SK-N-MC (cell line): Measurements from ENCODE around the gene EXT2.

ENCODE experiments used
- DNase-seq: peaks from one replicate; pipeline ENCODE4 v3.0.0-alpha.2; 2011; ENCODE audit warnings: low read depth, low spot score
- H3K27ac ChIP-seq: fragments of 200-600 bp; sonication (generic); 2 replicates; pipeline ENCODE4 v1.5.1; 2016; ENCODE audit warnings: mixed run types
- H3K36me3 ChIP-seq: fragments of 200-600 bp; sonication (generic); 2 replicates; pipeline ENCODE4 v1.6.1; 2017; ENCODE audit warnings: antibody characterized with exemption, low read length, mixed read lengths; ENCODE audit not compliant: insufficient read depth
- H3K4me3 ChIP-seq: fragments of 200-600 bp; sonication (generic); 2 replicates; pipeline ENCODE4 v1.5.1; 2016
- H3K9ac ChIP-seq: fragments of 200-600 bp; sonication (generic); 2 replicates; pipeline ENCODE4 v1.8.0; 2017; ENCODE audit warnings: mixed run types, mixed read lengths; ENCODE audit not compliant: insufficient read length
- H3K9me3 ChIP-seq: fragments of 200-600 bp; sonication (generic); 2 replicates; pipeline ENCODE4 v1.6.1; 2017; ENCODE audit warnings: low read depth, mild to moderate bottlenecking, antibody characterized with exemption, low read length, moderate library complexity, mixed read lengths
- EZH2 ChIP-seq: fragments of 200-600 bp; sonication (generic); IDR thresholded peaks from one replicate; pipeline ENCODE4 v1.6.1; 2017; ENCODE audit warnings: antibody characterized with exemption
- FOXP2 ChIP-seq: optimal IDR thresholded peaks from 2 replicates; pipeline ENCODE3; 2011; ENCODE audit warnings: mild to moderate bottlenecking, moderate library complexity; ENCODE audit not compliant: insufficient read depth; ENCODE audit errors: extremely low read length, control extremely low read depth
- POLR2AphosphoS5 ChIP-seq: IDR thresholded peaks from 2 replicates; pipeline ENCODE4 v1.6.1; 2012; ENCODE audit warnings: mild to moderate bottlenecking, low read depth, low read length, borderline replicate concordance

The EXT2 gene

DNA sequence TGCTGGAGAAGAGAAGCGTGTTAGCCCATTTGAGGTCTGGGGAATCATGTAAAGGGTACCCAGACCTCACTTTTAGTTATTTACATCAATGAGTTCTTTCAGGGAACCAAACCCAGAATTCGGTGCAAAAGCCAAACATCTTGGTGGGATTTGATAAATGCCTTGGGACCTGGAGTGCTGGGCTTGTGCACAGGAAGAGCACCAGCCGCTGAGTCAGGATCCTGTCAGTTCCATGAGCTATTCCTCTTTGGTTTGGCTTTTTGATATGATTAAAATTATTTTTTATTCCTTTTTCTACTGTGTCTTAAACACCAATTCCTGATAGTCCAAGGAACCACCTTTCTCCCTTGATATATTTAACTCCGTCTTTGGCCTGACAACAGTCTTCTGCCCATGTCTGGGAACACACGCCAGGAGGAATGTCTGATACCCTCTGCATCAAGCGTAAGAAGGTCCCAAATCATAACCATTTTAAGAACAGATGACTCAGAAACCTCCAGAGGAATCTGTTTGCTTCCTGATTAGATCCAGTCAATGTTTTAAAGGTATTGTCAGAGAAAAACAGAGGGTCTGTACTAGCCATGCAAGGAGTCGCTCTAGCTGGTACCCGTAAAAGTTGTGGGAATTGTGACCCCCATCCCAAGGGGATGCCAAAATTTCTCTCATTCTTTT, 149.3 kb downstream of the EXT2 start:
- no peak overlapping the region for H3K27ac ChIP-seq
- no peak for DNase-seq
- TF ChIP-seq POLR2AphosphoS5 (no peak), FOXP2 (no peak)
- no peaks in the 10 kb centered on the region for H3K9me3 ChIP-seq
- H3K4me3 ChIP-seq = no peak overlapping the region
- peaks cover 10% of the 10 kb centered on the region; the same call in 1 of the 2 replicates for H3K36me3 ChIP-seq
- no peak overlapping the region for H3K9ac ChIP-seq

DNA sequence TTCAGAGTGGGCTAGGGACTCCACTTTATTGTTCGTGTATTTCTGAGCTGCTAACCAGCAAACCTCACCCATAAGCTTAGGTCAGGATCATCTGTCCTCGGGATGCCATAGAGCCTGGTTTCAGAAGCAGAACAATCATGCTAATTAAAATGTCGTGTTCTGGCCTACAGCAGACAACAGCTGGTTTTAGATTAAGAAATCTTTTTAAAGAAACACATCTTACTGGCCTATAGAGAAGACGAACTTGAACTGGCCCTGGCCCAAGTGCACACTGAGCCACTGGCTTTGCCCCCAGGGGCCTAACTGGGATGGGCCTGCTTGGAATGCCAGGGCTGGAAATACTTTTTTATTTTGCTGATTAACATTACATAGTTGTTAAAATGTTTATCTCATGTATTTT, 151.2 kb downstream of the EXT2 start:
- peaks cover 17% of the 10 kb centered on the region; the same call in 1 of the 2 replicates for H3K36me3 ChIP-seq
- H3K9ac ChIP-seq = no peak overlapping the region
- H3K27ac ChIP-seq = 0 out of 2 replicates have a peak overlapping the region, but pooled peaks have one; percentile 27
- H3K9me3 ChIP-seq = no peaks in the 10 kb centered on the region
- H3K4me3 ChIP-seq = no peak overlapping the region
- no peak for TF ChIP-seq FOXP2
- no peak for TF ChIP-seq POLR2AphosphoS5
- no peak for TF ChIP-seq EZH2
- no peak for DNase-seq

DNA sequence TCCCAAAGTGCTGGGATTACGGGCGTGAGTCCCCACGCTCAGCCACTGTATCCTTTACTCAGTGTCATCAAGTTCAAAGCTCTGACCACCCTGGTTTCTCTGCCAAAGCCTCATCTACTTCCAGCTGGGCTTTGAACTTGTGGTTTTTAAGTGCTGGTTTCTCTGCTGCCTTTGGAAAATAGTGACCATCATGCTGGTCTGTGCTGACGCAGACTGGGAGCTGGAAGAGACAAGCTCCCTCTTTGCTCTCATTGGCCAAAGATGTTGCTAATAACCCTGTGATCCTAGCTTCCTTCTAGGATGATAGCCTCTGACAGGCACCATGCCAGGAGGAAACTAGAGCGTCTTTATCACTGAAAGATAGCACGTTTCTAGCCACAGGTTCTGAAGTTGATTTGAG, 152.0 kb downstream of the EXT2 start:
- TF ChIP-seq EZH2 (no peak), POLR2AphosphoS5 (no peak), FOXP2 (no peak)
- Histone ChIP-seq H3K9ac (no peak overlapping the region), H3K9me3 (no peaks in the 10 kb centered on the region), H3K36me3 (peaks cover 16% of the 10 kb centered on the region; the same call in 1 of the 2 replicates), H3K4me3 (no peak overlapping the region), H3K27ac (no peak overlapping the region)
- no peak for DNase-seq

DNA sequence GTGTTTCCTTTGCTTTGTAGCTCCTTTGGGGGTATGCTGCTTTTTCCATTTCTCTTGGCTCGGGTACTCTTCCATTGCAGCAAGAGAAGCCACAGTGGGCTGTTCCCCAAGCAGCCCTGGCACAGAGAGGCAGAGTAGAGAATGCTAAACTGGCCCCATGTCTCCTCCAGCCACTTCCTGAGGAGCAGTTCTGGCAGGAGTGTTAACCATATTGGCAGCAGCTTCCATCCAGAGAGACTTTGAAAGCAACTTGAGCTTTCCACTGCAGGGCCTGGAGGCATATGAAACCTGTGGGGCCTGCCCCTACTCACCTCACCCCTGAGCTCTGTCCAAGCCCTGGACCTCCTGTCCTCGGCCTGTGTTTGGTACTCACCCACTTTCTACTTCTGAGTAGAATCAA, 152.6 kb downstream of the EXT2 start:
- Histone ChIP-seq H3K9ac (no peak overlapping the region), H3K9me3 (no peaks in the 10 kb centered on the region), H3K4me3 (no peak overlapping the region), H3K36me3 (peaks cover 20% of the 10 kb centered on the region), H3K27ac (no peak overlapping the region)
- DNase-seq = no peak
- TF ChIP-seq FOXP2 = no peak
- no peak for TF ChIP-seq POLR2AphosphoS5
- no peak for TF ChIP-seq EZH2

DNA sequence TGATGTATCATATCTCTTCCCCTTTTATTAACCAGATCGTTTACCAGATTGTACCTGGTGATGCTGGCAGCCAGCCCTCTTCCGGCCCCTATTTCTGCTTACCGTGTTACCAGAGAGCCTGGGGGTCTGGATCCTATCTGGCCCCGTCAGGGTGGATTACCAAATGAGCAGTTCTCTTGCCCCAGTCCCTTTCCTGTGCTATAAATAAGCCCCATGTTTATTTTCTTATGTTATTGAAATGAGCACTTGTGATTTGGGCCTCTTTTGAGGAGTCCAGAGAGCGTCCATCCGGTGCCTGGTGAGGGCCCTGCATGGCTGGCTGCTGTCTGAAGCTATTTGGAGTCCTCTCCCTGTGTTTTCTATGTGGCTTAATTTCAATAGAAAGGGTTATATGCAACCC, 154.9 kb downstream of the EXT2 start:
- Histone ChIP-seq H3K9me3 (no peaks in the 10 kb centered on the region), H3K9ac (no peak overlapping the region), H3K36me3 (peaks cover 24% of the 10 kb centered on the region), H3K4me3 (no peak overlapping the region), H3K27ac (no peak overlapping the region)
- TF ChIP-seq POLR2AphosphoS5 (no peak), EZH2 (no peak), FOXP2 (no peak)
- no peak for DNase-seq

DNA sequence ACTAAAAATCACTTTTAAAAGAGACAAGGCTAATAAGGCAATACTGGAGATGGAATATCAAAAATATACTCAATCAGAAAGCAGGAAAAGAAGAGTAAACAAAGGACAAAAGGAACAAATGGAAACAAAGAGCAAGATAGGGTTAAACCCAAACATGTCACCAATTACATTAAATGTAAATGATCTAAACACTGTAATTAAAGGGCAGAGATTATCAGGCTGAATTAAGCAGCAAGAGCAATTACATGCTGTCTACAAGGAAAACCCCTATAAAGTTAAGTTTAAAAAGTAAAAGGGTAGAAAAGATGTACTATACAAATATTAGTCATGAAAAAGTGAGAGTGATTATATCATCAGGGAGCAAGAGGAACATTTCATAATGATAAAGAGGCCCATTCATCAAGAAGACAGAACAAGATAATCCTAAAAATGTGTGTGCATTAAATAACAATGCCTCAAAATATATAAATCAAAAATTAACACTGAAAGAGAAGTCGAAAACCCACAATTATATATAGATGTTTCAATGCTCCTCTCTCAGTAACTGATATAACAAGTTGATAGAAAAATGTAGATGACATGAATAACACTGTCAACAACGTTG, 157.6 kb downstream of the EXT2 start:
- no peak overlapping the region for H3K9ac ChIP-seq
- H3K36me3 ChIP-seq = peaks cover 24% of the 10 kb centered on the region
- no peak overlapping the region for H3K4me3 ChIP-seq
- TF ChIP-seq FOXP2 = no peak
- no peak for TF ChIP-seq EZH2
- no peak for TF ChIP-seq POLR2AphosphoS5
- H3K9me3 ChIP-seq = no peaks in the 10 kb centered on the region
- DNase-seq = no peak
- no peak overlapping the region for H3K27ac ChIP-seq

DNA sequence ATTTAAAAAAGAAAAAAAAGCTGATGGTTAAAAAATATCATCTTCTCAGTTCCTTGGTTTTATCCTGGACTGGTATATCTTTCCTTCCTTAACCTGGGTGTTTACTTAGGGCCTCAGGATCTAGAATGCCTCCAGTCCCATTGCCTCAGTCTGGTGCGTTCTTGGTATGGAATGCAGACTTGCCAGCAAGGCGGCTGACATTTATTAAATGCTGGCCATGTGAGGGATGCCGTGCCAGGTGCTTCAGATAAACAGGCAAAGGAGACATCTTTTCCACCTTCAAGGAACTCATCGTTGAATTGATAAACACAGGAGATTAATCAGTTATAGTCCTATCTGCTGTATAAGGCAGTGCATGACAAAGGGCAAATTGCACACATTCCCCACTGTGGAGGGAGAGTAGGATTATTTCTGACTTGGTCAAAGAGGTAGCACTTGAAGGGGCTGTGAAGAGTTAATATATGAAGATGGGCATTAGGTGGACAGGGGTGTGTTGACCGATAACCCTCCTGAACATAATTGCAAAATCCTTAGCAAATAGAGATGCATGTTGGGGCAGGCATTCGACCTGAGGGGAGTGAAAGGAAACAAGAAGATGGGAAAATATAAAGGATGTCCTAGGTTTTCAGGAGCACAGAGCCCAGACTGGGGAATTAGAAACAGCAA, 160.1 kb downstream of the EXT2 start:
- no peak for TF ChIP-seq FOXP2
- no peak for TF ChIP-seq EZH2
- TF ChIP-seq POLR2AphosphoS5 = no peak
- H3K9ac ChIP-seq = no peak overlapping the region
- DNase-seq = no peak
- peaks cover 24% of the 10 kb centered on the region for H3K36me3 ChIP-seq
- no peak overlapping the region for H3K27ac ChIP-seq
- H3K9me3 ChIP-seq = no peaks in the 10 kb centered on the region
- no peak overlapping the region for H3K4me3 ChIP-seq

DNA sequence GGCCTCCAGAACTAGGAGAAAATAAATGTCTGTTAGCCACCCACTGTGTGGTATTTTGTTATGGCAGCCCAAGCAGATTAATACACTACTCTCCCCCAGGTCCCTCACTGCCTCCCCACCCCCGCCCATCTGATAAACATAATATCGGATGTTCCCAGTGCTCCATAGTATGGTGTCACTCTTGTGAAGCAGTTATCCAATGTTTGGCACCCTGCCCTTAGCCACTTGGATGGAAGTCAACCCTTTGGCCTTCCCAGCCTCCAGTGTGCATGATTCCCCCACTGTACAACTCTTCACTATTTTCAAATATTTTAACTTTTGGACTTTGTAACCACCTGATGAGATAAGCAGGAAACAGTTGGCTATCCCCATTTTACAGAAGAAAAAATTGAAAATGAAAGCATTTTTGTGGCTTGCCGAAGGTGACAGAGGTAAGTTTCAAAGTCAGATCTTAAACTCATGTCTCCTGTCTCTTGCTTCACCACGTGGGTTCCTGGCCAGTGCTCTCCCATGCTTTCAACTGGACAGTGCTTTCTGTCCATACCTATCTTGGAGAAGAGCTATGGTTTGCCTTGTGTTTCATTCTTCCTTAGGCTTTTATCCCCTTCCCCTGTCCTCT, 161.3 kb downstream of the EXT2 start:
- TF ChIP-seq POLR2AphosphoS5 (no peak), EZH2 (no peak), FOXP2 (no peak)
- Histone ChIP-seq H3K36me3 (peaks cover 14% of the 10 kb centered on the region), H3K27ac (no peak overlapping the region), H3K4me3 (no peak overlapping the region), H3K9me3 (no peaks in the 10 kb centered on the region), H3K9ac (no peak overlapping the region)
- DNase-seq = no peak
